DOHH2 (cell line): ENCODE measurements around the gene MCFD2.
"Not testable (repeated sequence)": the region's sequence is repeated elsewhere in the genome, so short reads cannot be mapped to it uniquely, and the experiment has no call there.

Experiments used
- H3F3A ChIP-seq: fragments of 200-600 bp; sonication (generic), shearing (Covaris generic); 2 replicates; pipeline ENCODE4 v1.6.0; 2016; ENCODE audit warnings: antibody characterized with exemption, mild to moderate bottlenecking; ENCODE audit not compliant: control insufficient read depth, insufficient read depth
- H3K27ac ChIP-seq: fragments of 200-600 bp; sonication (generic); 2 replicates; pipeline ENCODE4 v1.5.1; 2014; ENCODE audit warnings: low read depth, mild to moderate bottlenecking, low read length, moderate library complexity
- H3K27me3 ChIP-seq: fragments of 200-600 bp; sonication (generic); 2 replicates; pipeline ENCODE4 v1.6.1; 2014; ENCODE audit warnings: mild to moderate bottlenecking, low read length, mixed read lengths; ENCODE audit not compliant: control insufficient read depth
- H3K36me3 ChIP-seq: fragments of 200-600 bp; sonication (generic); 2 replicates; pipeline ENCODE4 v1.6.1; 2014; ENCODE audit warnings: mild to moderate bottlenecking, low read length, moderate library complexity, mixed read lengths; ENCODE audit not compliant: control insufficient read depth
- H3K4me1 ChIP-seq: fragments of 200-600 bp; sonication (generic); 2 replicates; pipeline ENCODE4 v1.6.1; 2014; ENCODE audit warnings: mild to moderate bottlenecking, low read length, mixed read lengths; ENCODE audit not compliant: control insufficient read depth
- H3K4me2 ChIP-seq: fragments of 200-600 bp; sonication (generic); 2 replicates; pipeline ENCODE4 v1.6.0; 2014; ENCODE audit warnings: mild to moderate bottlenecking, low read length, moderate library complexity
- H3K4me3 ChIP-seq: fragments of 200-600 bp; sonication (generic); 2 replicates; pipeline ENCODE4 v1.5.1; 2014; ENCODE audit warnings: mild to moderate bottlenecking, low read length, mixed read lengths
- H3K79me2 ChIP-seq: fragments of 200-600 bp; sonication (generic); 2 replicates; pipeline ENCODE4 v1.6.1; 2014; ENCODE audit warnings: mild to moderate bottlenecking, low read length, mixed read lengths; ENCODE audit not compliant: control insufficient read depth
- H3K9me2 ChIP-seq: fragments of 200-600 bp; sonication (generic); replicated peaks from 2 replicates; pipeline ENCODE4 v1.6.1; 2014; ENCODE audit warnings: mild to moderate bottlenecking, low read length, mixed read lengths; ENCODE audit not compliant: control insufficient read depth
- H3K9me3 ChIP-seq: fragments of 200-600 bp; sonication (generic); 2 replicates; pipeline ENCODE4 v1.6.1; 2014; ENCODE audit warnings: antibody characterized with exemption, low read length, mixed read lengths; ENCODE audit not compliant: control insufficient read depth, insufficient read depth
- H4K20me1 ChIP-seq: fragments of 200-600 bp; sonication (generic); 2 replicates; pipeline ENCODE4 v1.6.0; 2014; ENCODE audit warnings: low read depth, mild to moderate bottlenecking, antibody characterized with exemption, low read length, moderate library complexity; ENCODE audit not compliant: control insufficient read depth, insufficient read depth
- EZH2phosphoT487 ChIP-seq: fragments of 200-600 bp; sonication (generic); IDR thresholded peaks from 2 replicates; pipeline ENCODE4 v1.6.1; 2017; ENCODE audit warnings: borderline replicate concordance, mild to moderate bottlenecking, antibody characterized with exemption, low read length, moderate library complexity, mixed read lengths
- TF ChIP-seq, protein P1 (sequence below): fragments of 200-600 bp; sonication (generic); IDR thresholded peaks from one replicate; pipeline ENCODE4 v1.5.1; 2014; ENCODE audit warnings: antibody characterized with exemption, mild to moderate bottlenecking, low read depth, low read length; ENCODE audit not compliant: poor library complexity, severe bottlenecking

The MCFD2 gene

DNA sequence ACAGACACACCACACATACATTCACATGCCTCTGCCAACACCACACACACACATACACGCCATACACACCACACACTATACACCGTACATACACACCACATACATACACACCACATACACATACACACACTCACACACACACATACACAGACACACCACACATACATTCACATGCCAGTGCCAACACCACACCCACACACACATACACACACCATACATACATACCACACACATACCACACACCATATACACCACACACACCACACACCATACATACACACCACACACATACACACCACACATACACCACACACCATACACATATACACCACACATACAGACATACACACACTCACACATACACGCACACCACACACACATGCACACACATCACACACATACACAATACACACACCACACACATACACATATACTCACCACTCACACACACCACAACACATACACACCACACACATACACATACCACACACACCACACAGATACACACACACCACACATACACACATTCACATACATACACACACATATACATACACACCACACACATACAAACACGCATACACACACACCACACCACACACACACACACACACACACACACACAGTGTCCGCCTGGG lies 37.2 kb downstream of the MCFD2 start:
- H3K27me3 ChIP-seq, result peaks cover 5% of the 10 kb centered on the region; the same call in 1 of the 2 replicates
- H3K9me2 ChIP-seq, result no peaks in the 10 kb centered on the region
- no peaks in the 10 kb centered on the region for H4K20me1 ChIP-seq
- H3K4me2 ChIP-seq, result no peak overlapping the region
- H3K4me3 ChIP-seq, result no peak overlapping the region
- H3K9me3 ChIP-seq, result 0 out of 2 replicates have a peak, but pooled peaks cover 3% of the 10 kb centered on the region
- no peaks in the 10 kb centered on the region for H3K36me3 ChIP-seq
- H3K4me1 ChIP-seq, result no peaks in the 10 kb centered on the region
- no peak overlapping the region for H3K27ac ChIP-seq
- TF ChIP-seq EZH2phosphoT487, result no peak
- TF ChIP-seq, protein P1, sequence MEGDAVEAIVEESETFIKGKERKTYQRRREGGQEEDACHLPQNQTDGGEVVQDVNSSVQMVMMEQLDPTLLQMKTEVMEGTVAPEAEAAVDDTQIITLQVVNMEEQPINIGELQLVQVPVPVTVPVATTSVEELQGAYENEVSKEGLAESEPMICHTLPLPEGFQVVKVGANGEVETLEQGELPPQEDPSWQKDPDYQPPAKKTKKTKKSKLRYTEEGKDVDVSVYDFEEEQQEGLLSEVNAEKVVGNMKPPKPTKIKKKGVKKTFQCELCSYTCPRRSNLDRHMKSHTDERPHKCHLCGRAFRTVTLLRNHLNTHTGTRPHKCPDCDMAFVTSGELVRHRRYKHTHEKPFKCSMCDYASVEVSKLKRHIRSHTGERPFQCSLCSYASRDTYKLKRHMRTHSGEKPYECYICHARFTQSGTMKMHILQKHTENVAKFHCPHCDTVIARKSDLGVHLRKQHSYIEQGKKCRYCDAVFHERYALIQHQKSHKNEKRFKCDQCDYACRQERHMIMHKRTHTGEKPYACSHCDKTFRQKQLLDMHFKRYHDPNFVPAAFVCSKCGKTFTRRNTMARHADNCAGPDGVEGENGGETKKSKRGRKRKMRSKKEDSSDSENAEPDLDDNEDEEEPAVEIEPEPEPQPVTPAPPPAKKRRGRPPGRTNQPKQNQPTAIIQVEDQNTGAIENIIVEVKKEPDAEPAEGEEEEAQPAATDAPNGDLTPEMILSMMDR, result no peak
- no peaks in the 10 kb centered on the region for H3K79me2 ChIP-seq
- no peaks in the 10 kb centered on the region for H3F3A ChIP-seq

DNA sequence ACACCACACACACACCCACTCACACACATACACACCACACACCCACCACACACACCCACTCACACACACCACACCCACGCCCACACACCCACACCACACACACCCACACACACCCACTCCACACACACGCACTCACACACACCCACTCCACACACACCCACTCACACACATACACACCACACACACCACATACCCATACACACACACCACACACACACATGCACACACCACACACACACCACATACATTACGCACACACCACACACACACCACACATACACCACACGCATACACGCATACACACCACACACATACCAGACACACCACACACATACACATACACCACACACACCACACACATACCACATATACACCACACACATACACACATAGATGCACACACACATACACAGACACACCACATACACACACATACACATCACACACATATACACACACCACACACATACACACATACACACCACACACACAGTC lies 37.9 kb downstream of the MCFD2 start:
- Histone ChIP-seq H3K4me1 (no peaks in the 10 kb centered on the region), H3K36me3 (no peaks in the 10 kb centered on the region), H3K79me2 (no peaks in the 10 kb centered on the region), H3K4me3 (no peak overlapping the region), H3K27ac (no peak overlapping the region), H3F3A (no peaks in the 10 kb centered on the region), H3K9me2 (no peaks in the 10 kb centered on the region), H4K20me1 (no peaks in the 10 kb centered on the region), H3K4me2 (no peak overlapping the region), H3K9me3 (0 out of 2 replicates have a peak, but pooled peaks cover 3% of the 10 kb centered on the region), H3K27me3 (no peaks in the 10 kb centered on the region; the same call in 1 of the 2 replicates)
- no peak for TF ChIP-seq EZH2phosphoT487
- TF ChIP-seq, protein P1, result no peak

DNA sequence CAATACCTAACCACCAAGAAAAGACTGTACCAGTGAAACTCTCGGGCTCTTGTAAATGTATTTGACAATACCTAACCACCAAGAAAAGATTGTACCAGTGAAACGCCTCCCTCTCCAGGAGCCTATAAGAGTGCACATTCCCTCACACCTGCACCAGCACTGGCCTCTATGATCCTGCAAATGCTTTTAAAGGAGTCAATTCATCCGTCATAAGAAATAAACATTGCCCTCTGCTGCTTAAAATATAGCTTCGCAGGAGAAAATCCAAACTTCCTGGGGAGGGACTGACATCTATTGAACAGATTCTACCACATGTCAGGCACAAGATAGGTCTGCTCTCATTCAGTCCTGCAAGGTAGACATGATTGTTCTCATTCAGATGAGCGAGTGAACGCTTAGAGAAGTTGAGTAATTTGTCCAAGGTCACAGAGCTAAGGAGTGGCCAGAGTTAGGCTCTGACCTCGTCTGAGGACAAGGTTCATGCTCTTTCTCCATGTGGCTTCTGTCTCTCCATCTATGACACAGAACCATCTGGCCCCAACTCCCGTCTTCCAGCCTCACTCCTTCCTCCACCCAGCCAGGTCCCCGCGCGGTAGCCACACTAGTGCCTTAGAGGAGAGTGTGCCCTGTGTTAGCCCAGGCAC lies 38.7 kb downstream of the MCFD2 start:
- 0 out of 2 replicates have a peak, but pooled peaks cover 3% of the 10 kb centered on the region for H3K9me3 ChIP-seq
- no peak for TF ChIP-seq EZH2phosphoT487
- TF ChIP-seq, protein P1, result peak; percentile 44
- H3K79me2 ChIP-seq, result no peaks in the 10 kb centered on the region
- no peaks in the 10 kb centered on the region for H4K20me1 ChIP-seq
- H3K4me1 ChIP-seq, result no peaks in the 10 kb centered on the region
- no peaks in the 10 kb centered on the region for H3K27me3 ChIP-seq
- H3K4me3 ChIP-seq, result no peak overlapping the region
- H3K27ac ChIP-seq, result no peak overlapping the region
- no peaks in the 10 kb centered on the region for H3F3A ChIP-seq
- H3K9me2 ChIP-seq, result no peaks in the 10 kb centered on the region
- H3K4me2 ChIP-seq, result no peak overlapping the region
- no peaks in the 10 kb centered on the region for H3K36me3 ChIP-seq

DNA sequence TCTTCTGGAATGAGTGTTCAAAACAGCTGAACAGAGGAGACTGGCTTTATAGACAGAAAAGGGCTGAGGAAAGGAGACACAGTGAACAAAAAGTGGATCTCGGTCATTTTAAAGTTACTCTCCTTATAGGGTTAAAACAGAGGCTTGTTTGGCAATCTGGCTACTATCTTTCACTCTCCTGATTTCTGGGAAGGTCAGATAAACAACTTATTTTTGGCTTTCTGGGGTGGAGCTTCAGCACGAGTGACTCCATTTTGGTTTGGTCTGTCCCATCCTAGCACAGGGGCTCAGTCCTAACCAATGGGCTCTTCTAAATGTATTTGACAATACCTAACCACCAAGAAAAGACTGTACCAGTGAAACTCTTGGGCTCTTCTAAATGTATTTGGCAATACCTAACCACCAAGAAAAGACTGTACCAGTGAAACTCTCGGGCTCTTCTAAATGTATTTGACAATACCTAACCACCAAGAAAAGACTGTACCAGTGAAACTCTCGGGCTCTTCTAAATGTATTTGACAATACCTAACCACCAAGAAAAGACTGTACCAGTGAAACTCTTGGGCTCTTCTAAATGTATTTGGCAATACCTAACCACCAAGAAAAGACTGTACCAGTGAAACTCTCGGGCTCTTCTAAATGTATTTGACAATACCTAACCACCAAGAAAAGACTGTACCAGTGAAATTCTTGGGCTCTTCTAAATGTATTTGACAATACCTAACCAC lies 39.5 kb downstream of the MCFD2 start:
- H3K27me3 ChIP-seq, H3K79me2 ChIP-seq, H3F3A ChIP-seq: not testable (repeated sequence)

More for the DNA sequence above, 39.5 kb downstream of the MCFD2 start:
- not testable (repeated sequence) for H3K4me1 ChIP-seq, H3K9me2 ChIP-seq, H3K9me3 ChIP-seq, H3K27ac ChIP-seq, H4K20me1 ChIP-seq, H3K36me3 ChIP-seq, H3K4me2 ChIP-seq, H3K4me3 ChIP-seq
